Activated CD4-positive, alpha-beta T cell treated with anti-CD3 and anti-CD28 coated beads, Interleukin-2, amount 50 U/mL, for 1 hour (primary cell): ENCODE data around the gene ZFR2.

Experiments used
- DNase-seq: peaks from one replicate; pipeline ENCODE4 v3.0.0-alpha.2; 2020

Gene ZFR2

GRCh38 chr19:3785451-3785937 lies 83.3 kb downstream of the ZFR2 start:
- DNase-seq = no peak

GRCh38 chr19:3784607-3785450 lies 84.0 kb downstream of the ZFR2 start:
- no peak for DNase-seq

GRCh38 chr19:3783660-3784584 lies 84.9 kb downstream of the ZFR2 start:
- peak; percentile 28 for DNase-seq

- no peak for DNase-seq
Observed at GRCh38 chr19:3782903-3783302, 85.9 kb downstream of the ZFR2 start.

GRCh38 chr19:3782330-3782729 lies 86.5 kb downstream of the ZFR2 start:
- no peak for DNase-seq

GRCh38 chr19:3781603-3782002 lies 87.2 kb downstream of the ZFR2 start:
- DNase-seq = no peak

GRCh38 chr19:3780786-3781304 lies 88.0 kb downstream of the ZFR2 start:
- no peak for DNase-seq

GRCh38 chr19:3778899-3779723 lies 89.7 kb downstream of the ZFR2 start:
- DNase-seq = no peak

GRCh38 chr19:3778104-3778867 lies 90.6 kb downstream of the ZFR2 start:
- DNase-seq = no peak

GRCh38 chr19:3776479-3777040 lies 92.3 kb downstream of the ZFR2 start:
- no peak for DNase-seq

GRCh38 chr19:3775831-3776230 lies 93.0 kb downstream of the ZFR2 start:
- DNase-seq = no peak

- no peak for DNase-seq
Observed at GRCh38 chr19:3775374-3775711, 93.5 kb downstream of the ZFR2 start.

- DNase-seq = no peak
Observed at GRCh38 chr19:3774621-3775373, 94.0 kb downstream of the ZFR2 start.

- no peak for DNase-seq
Observed at GRCh38 chr19:3773814-3774515, 94.9 kb downstream of the ZFR2 start.

- DNase-seq = no peak
Observed at GRCh38 chr19:3771906-3772455, 96.9 kb downstream of the ZFR2 start, which contains the start of gene RAX2. Gene RAX2 (minus strand): TSS chr19:3772228. CDS start chr19:3771742, 486 bp downstream.

GRCh38 chr19:3771000-3771905 lies 97.6 kb downstream of the ZFR2 start:
- DNase-seq = no peak

- no peak for DNase-seq
Observed at GRCh38 chr19:3770136-3770999, 98.5 kb downstream of the ZFR2 start.
